ENCODE measurements around the gene CD99L2.
"Not testable (repeated sequence)": the region's sequence is repeated elsewhere in the genome, so short reads cannot be mapped to it uniquely, and the experiment has no call there.

CD99L2 gene

GRCh38 chrX:150856785-150857184 is 41.7 kb downstream of the CD99L2 start:
- DNase-seq (ENCODE audit: low read depth in 2 of 2) = no peak

- DNase-seq (ENCODE audit: low read depth in 2 of 2) = no peak
Observed at GRCh38 chrX:150856101-150856500, 42.4 kb downstream of the CD99L2 start.

- DNase-seq (ENCODE audit: low read depth in 2 of 2) = no peak
Observed at GRCh38 chrX:150854856-150855255, 43.6 kb downstream of the CD99L2 start.

GRCh38 chrX:150849996-150850720 is 48.3 kb downstream of the CD99L2 start:
- DNase-seq (ENCODE audit: low read depth in 2 of 2) = no peak

- DNase-seq (ENCODE audit: low read depth in 2 of 2) = no peak
Observed at GRCh38 chrX:150849486-150849885, 49.0 kb downstream of the CD99L2 start.

- no peak for DNase-seq (ENCODE audit: low read depth in 2 of 2)
Observed at GRCh38 chrX:150848914-150849365, 49.5 kb downstream of the CD99L2 start.

GRCh38 chrX:150847088-150847487 is 51.4 kb downstream of the CD99L2 start:
- DNase-seq (ENCODE audit: low read depth in 2 of 2) = no peak

- DNase-seq (ENCODE audit: low read depth in 2 of 2) = no peak
Observed at GRCh38 chrX:150846130-150846529, 52.3 kb downstream of the CD99L2 start.

- DNase-seq (ENCODE audit: low read depth in 2 of 2) = no peak
Observed at GRCh38 chrX:150845091-150845490, 53.4 kb downstream of the CD99L2 start.

- no peak for DNase-seq (ENCODE audit: low read depth in 2 of 2)
Observed at GRCh38 chrX:150844016-150844415, 54.5 kb downstream of the CD99L2 start.

- no peak for DNase-seq (ENCODE audit: low read depth in 2 of 2)
Observed at GRCh38 chrX:150842198-150842685, 56.2 kb downstream of the CD99L2 start.

GRCh38 chrX:150841456-150842197 is 56.8 kb downstream of the CD99L2 start:
- no peak for DNase-seq (ENCODE audit: low read depth in 2 of 2)

GRCh38 chrX:150837845-150838244 is 60.6 kb downstream of the CD99L2 start:
- DNase-seq (ENCODE audit: low read depth in 2 of 2) = no peak

GRCh38 chrX:150834695-150835094 is 63.8 kb downstream of the CD99L2 start:
- DNase-seq (ENCODE audit: low read depth in 2 of 2) = no peak

GRCh38 chrX:150833454-150834056 is 64.9 kb downstream of the CD99L2 start:
- DNase-seq (ENCODE audit: low read depth in 2 of 2) = no peak

- DNase-seq (ENCODE audit: low read depth in 2 of 2) = no peak
Observed at GRCh38 chrX:150831863-150832262, 66.6 kb downstream of the CD99L2 start.

GRCh38 chrX:150828785-150829184 is 69.7 kb downstream of the CD99L2 start:
- no peak for DNase-seq (ENCODE audit: low read depth in 2 of 2)

GRCh38 chrX:150824352-150824751 is 74.1 kb downstream of the CD99L2 start:
- DNase-seq (ENCODE audit: low read depth in 2 of 2) = not testable (repeated sequence)

- DNase-seq (ENCODE audit: low read depth in 2 of 2) = not testable (repeated sequence)
Observed at GRCh38 chrX:150823826-150824225, 74.6 kb downstream of the CD99L2 start.

GRCh38 chrX:150821971-150822370 is 76.5 kb downstream of the CD99L2 start:
- no peak for DNase-seq (ENCODE audit: low read depth in 2 of 2)

- no peak for DNase-seq (ENCODE audit: low read depth in 2 of 2)
Observed at GRCh38 chrX:150813922-150814321, 84.5 kb downstream of the CD99L2 start.

GRCh38 chrX:150806827-150807226 is 91.6 kb downstream of the CD99L2 start:
- DNase-seq (ENCODE audit: low read depth in 2 of 2) = no peak

- DNase-seq (ENCODE audit: low read depth in 2 of 2) = no peak
Observed at GRCh38 chrX:150805736-150806135, 92.7 kb downstream of the CD99L2 start.

All from activated CD8-positive, alpha-beta memory T cell treated with anti-CD3 and anti-CD28 coated beads for 4 hours (primary cell).